Measurements from ENCODE around the gene ZBTB4.

The ZBTB4 gene

GRCh38 chr17:7464081-7464480 lies 15.3 kb downstream of the ZBTB4 start:
- no peak overlapping the region for H3K4me3 ChIP-seq (ENCODE audit: low read length, poor library complexity, severe bottlenecking)
- H3K4me2 ChIP-seq (ENCODE audit: low read depth, low read length, poor library complexity, severe bottlenecking), result no peak overlapping the region
- H3K27me3 ChIP-seq (ENCODE audit: insufficient read depth, low read length, poor library complexity, severe bottlenecking), result no peaks in the 10 kb centered on the region
- H3K36me3 ChIP-seq (ENCODE audit: insufficient read depth, low read length), result peaks cover 13% of the 10 kb centered on the region; the same call in 1 of the 2 replicates
- peaks cover 3% of the 10 kb centered on the region for H4K20me1 ChIP-seq (ENCODE audit: insufficient read depth, low read length, poor library complexity, severe bottlenecking)
- peaks cover 9% of the 10 kb centered on the region for H3K4me1 ChIP-seq (ENCODE audit: insufficient read depth, low read length, poor library complexity, severe bottlenecking)
- no peaks in the 10 kb centered on the region for H3K9me2 ChIP-seq (replicated peaks; ENCODE audit: low read depth, low read length)
- H3K9me3 ChIP-seq (ENCODE audit: insufficient read depth, low read depth, low read length), result no peaks in the 10 kb centered on the region
- no peak for TF ChIP-seq EZH2phosphoT487 (IDR thresholded peaks at IDR 0.05; ENCODE audit: borderline replicate concordance)
- TF ChIP-seq, protein P1, sequence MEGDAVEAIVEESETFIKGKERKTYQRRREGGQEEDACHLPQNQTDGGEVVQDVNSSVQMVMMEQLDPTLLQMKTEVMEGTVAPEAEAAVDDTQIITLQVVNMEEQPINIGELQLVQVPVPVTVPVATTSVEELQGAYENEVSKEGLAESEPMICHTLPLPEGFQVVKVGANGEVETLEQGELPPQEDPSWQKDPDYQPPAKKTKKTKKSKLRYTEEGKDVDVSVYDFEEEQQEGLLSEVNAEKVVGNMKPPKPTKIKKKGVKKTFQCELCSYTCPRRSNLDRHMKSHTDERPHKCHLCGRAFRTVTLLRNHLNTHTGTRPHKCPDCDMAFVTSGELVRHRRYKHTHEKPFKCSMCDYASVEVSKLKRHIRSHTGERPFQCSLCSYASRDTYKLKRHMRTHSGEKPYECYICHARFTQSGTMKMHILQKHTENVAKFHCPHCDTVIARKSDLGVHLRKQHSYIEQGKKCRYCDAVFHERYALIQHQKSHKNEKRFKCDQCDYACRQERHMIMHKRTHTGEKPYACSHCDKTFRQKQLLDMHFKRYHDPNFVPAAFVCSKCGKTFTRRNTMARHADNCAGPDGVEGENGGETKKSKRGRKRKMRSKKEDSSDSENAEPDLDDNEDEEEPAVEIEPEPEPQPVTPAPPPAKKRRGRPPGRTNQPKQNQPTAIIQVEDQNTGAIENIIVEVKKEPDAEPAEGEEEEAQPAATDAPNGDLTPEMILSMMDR (conservative IDR thresholded peaks at IDR 0.05; ENCODE audit: low read length), result no peak
- H3K9ac ChIP-seq (ENCODE audit: low read depth, low read length, poor library complexity, severe bottlenecking), result no peak overlapping the region
- H3F3A ChIP-seq (ENCODE audit: low read depth), result no peaks in the 10 kb centered on the region
- H3K79me2 ChIP-seq (ENCODE audit: insufficient read depth, low read length), result 0 out of 2 replicates have a peak, but pooled peaks cover 3% of the 10 kb centered on the region
- H2AFZ ChIP-seq (ENCODE audit: low read length), result no peak overlapping the region

GRCh38 chr17:7463372-7463846 lies 16.0 kb downstream of the ZBTB4 start:
- no peak for TF ChIP-seq EZH2phosphoT487 (IDR thresholded peaks at IDR 0.05; ENCODE audit: borderline replicate concordance)
- TF ChIP-seq, protein P1 (conservative IDR thresholded peaks at IDR 0.05; ENCODE audit: low read length), result no peak
- Histone ChIP-seq H3K9ac (ENCODE audit: low read depth, low read length, poor library complexity, severe bottlenecking) (no peak overlapping the region), H3K27me3 (ENCODE audit: insufficient read depth, low read length, poor library complexity, severe bottlenecking) (no peaks in the 10 kb centered on the region), H3K9me2 (replicated peaks; ENCODE audit: low read depth, low read length) (no peaks in the 10 kb centered on the region), H3K4me2 (ENCODE audit: low read depth, low read length, poor library complexity, severe bottlenecking) (no peak overlapping the region), H3K4me3 (ENCODE audit: low read length, poor library complexity, severe bottlenecking) (no peak overlapping the region), H2AFZ (ENCODE audit: low read length) (no peak overlapping the region), H3K4me1 (ENCODE audit: insufficient read depth, low read length, poor library complexity, severe bottlenecking) (peaks cover 9% of the 10 kb centered on the region), H3K9me3 (ENCODE audit: insufficient read depth, low read depth, low read length) (no peaks in the 10 kb centered on the region), H3F3A (ENCODE audit: low read depth) (peaks cover 4% of the 10 kb centered on the region; the same call in 1 of the 2 replicates), H3K79me2 (ENCODE audit: insufficient read depth, low read length) (0 out of 2 replicates have a peak, but pooled peaks cover 3% of the 10 kb centered on the region), H4K20me1 (ENCODE audit: insufficient read depth, low read length, poor library complexity, severe bottlenecking) (peaks cover 3% of the 10 kb centered on the region), H3K36me3 (ENCODE audit: insufficient read depth, low read length) (peaks cover 13% of the 10 kb centered on the region; the same call in 1 of the 2 replicates)

- Histone ChIP-seq H3K9ac (ENCODE audit: low read depth, low read length, poor library complexity, severe bottlenecking) (no peak overlapping the region), H3K4me1 (ENCODE audit: insufficient read depth, low read length, poor library complexity, severe bottlenecking) (peaks cover 8% of the 10 kb centered on the region), H3K4me3 (ENCODE audit: low read length, poor library complexity, severe bottlenecking) (no peak overlapping the region), H3F3A (ENCODE audit: low read depth) (peaks cover 4% of the 10 kb centered on the region; the same call in 1 of the 2 replicates), H3K79me2 (ENCODE audit: insufficient read depth, low read length) (peaks cover 2% of the 10 kb centered on the region; the same call in 1 of the 2 replicates), H2AFZ (ENCODE audit: low read length) (no peak overlapping the region), H4K20me1 (ENCODE audit: insufficient read depth, low read length, poor library complexity, severe bottlenecking) (peaks cover 3% of the 10 kb centered on the region), H3K4me2 (ENCODE audit: low read depth, low read length, poor library complexity, severe bottlenecking) (no peak overlapping the region), H3K9me2 (replicated peaks; ENCODE audit: low read depth, low read length) (no peaks in the 10 kb centered on the region), H3K36me3 (ENCODE audit: insufficient read depth, low read length) (peaks cover 13% of the 10 kb centered on the region; the same call in 1 of the 2 replicates), H3K27me3 (ENCODE audit: insufficient read depth, low read length, poor library complexity, severe bottlenecking) (no peaks in the 10 kb centered on the region), H3K9me3 (ENCODE audit: insufficient read depth, low read depth, low read length) (no peaks in the 10 kb centered on the region)
- TF ChIP-seq, protein P1 (conservative IDR thresholded peaks at IDR 0.05; ENCODE audit: low read length), result no peak
- TF ChIP-seq EZH2phosphoT487 (IDR thresholded peaks at IDR 0.05; ENCODE audit: borderline replicate concordance), result no peak
These were observed 16.7 kb downstream of the ZBTB4 start for GRCh38 chr17:7462474-7463371.
